NCI-H1436 treated with DMSO at 0.1 percent for 48 hours (cell line): Measurements from ENCODE around the gene NPHP4.
"Not testable (repeated sequence)": the region's sequence is repeated elsewhere in the genome, so short reads cannot be mapped to it uniquely, and the experiment has no call there.

Experiments used
- DNase-seq: peaks from one replicate; lab custom pipeline; 2025; lab: John Stamatoyannopoulos, UW

Gene NPHP4

DNA sequence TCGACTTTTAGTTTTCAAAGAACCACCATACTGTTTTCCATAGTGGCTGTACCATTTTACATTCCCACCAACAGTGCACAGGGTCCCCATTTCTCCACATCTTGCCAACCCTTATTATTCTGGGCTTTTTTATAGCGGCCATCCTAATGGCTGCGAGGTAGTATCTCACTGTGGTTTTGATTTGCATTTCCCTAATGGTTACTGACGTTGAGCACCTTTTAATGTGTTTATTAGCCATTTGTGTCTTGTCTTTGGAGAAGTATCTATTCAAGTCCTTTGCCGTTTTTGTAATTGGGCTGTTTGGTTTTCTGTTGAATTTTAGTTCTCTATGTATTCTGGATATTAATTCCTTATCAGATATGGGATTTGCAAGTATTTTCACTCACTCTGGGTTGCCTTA, 31.1 kb upstream of the NPHP4 start:
- DNase-seq, result no peak

- no peak for DNase-seq
These were observed 30.0 kb upstream of the NPHP4 start for GRCh38 chr1:6022193-6022592.

- no peak for DNase-seq
These were observed 27.1 kb upstream of the NPHP4 start for GRCh38 chr1:6019166-6019845.

- DNase-seq, result not testable (repeated sequence)
These were observed 25.4 kb upstream of the NPHP4 start for GRCh38 chr1:6017654-6018053.

- no peak for DNase-seq
These were observed 24.1 kb upstream of the NPHP4 start for GRCh38 chr1:6016191-6016865.

- DNase-seq, result no peak
These were observed 22.1 kb upstream of the NPHP4 start for GRCh38 chr1:6014130-6014999.

- DNase-seq, result no peak
These were observed 21.3 kb upstream of the NPHP4 start for GRCh38 chr1:6013491-6013890.

GRCh38 chr1:6012529-6013318, 20.5 kb upstream of the NPHP4 start:
- no peak for DNase-seq

DNA sequence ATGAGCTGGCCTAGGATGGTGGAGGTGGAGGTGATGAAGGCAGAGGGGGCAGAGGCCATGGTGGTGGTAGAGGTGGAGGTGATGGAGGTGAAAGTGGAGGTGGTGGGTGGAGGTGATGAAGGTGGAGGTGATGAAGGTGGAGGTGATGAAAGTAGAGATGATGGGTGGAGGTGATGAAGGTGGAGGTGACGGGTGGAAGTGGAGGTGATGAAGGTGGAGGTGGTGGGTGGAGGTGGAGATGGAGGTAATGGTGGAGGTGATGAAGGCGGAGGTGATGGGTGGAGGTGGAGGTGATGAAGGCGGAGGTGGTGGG, 19.7 kb upstream of the NPHP4 start:
- DNase-seq, result no peak

DNA sequence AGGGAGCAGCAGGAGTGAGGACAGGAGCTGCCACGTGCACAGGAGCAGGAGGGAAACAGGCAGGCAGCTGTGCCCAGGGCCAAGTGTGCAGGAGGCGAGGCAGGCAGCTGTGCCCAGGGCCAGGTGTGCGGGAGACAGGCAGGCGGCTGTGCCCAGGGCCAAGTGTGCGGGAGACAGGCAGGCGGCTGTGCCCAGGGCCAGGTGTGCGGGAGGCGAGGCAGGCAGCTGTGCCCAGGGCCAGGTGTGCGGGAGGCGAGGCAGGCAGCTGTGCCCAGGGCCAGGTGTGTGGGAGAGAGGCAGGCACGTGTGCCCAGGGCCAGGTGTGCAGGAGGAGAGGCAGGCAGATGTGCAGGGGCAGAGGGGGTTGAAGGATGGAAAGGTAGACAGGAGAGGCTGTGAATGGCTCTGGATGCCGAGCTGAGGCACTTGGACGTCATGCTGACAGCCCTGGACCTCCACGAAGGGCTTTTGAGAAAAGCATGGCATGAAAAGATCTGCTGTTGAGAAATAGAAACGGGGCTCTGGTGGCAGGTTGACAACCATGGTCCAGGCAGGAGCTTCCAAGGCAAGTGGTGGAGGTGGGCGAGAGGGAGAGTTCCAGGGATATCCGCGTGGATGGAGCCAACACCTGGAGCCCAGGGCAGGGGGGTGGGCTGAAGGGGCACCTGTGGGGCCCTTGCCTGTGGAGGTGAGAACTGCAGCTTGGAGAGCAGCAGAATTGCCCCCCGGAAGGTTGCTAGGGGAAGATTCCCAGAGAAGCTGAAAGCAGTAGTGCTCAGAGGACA, 19.1 kb upstream of the NPHP4 start:
- no peak for DNase-seq

DNA sequence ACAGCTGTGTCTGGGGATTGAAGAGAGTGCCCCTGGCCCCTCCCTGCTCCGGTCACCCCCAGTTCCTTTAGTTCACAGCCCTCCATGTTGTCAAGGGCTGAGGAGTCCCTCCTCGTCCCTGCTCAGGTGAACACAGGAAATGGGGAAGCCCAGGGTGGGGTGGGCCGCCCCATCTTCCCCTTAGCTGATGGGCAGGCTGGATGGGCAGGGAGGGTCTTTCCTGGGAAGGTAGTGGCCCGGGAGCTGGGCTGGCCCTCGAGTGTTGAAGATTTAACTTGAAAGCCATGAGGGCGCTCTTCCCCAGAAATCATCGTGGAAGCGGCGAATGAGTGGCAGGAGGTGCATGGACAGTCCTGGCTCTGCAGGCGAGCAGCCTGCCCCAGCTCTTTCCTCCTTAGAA, 18.3 kb upstream of the NPHP4 start:
- DNase-seq, result no peak

- DNase-seq, result no peak
These were observed 17.2 kb upstream of the NPHP4 start for GRCh38 chr1:6009120-6010040.

DNA sequence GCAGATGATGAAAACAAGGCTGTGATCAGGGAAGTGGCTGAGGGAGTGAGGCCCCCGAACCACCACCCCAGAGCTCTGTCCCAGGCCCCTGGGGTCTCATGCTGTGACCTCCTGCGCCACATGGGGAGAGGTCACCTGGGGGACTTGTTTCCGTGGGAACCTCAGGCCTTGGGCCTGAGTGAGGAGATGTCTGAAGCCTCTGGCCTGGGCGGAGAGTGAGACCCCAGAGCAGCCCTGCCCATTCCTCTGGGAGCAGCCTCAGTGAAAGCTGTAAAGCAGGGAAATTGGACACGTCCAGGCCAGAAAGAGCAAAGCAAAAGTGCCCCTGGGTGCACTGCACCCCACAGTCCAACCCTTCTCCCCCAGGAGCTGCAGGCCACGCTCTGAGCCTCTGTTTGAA, 16.5 kb upstream of the NPHP4 start:
- DNase-seq, result no peak

GRCh38 chr1:6008084-6008415, 15.8 kb upstream of the NPHP4 start:
- DNase-seq, result no peak

DNA sequence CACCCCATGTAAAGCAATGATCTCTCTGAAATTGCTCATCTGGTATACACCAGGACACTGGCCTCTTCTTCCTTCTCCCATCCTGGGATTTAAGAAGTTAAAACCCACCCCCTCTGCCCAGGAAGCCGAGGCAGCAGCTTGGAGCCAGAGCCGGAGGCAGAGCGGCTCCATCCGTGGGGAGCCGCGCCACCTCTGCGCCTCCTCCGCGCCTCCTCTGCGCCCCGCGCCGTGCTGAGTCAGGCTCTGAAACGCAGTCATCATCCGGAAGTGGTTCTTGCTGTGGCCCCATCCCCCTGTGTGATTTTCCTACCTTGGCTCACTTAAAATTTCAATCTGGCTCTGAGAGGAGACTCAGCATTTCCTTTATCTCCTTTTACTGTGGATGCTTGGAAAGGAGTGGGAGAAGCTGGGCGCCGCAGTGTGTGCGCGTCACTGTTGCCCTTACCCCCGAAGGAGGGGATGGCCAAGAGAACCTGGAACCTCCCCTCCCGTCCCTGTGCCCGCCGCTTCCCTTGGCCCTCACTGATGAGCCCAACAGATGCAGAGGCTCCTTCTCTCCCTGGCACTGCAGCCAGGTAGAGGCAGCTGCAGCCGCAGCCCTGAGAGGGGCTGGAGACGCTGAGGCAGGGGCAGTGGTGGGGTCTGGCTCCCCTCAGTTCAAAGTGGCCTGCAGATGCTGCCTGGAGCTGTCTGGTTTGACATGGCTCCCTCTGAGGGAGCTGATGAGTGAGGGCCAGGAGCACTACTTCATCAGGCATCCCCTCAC, 15.3 kb upstream of the NPHP4 start:
- no peak for DNase-seq

GRCh38 chr1:6006882-6007281, 14.7 kb upstream of the NPHP4 start:
- DNase-seq, result no peak

DNA sequence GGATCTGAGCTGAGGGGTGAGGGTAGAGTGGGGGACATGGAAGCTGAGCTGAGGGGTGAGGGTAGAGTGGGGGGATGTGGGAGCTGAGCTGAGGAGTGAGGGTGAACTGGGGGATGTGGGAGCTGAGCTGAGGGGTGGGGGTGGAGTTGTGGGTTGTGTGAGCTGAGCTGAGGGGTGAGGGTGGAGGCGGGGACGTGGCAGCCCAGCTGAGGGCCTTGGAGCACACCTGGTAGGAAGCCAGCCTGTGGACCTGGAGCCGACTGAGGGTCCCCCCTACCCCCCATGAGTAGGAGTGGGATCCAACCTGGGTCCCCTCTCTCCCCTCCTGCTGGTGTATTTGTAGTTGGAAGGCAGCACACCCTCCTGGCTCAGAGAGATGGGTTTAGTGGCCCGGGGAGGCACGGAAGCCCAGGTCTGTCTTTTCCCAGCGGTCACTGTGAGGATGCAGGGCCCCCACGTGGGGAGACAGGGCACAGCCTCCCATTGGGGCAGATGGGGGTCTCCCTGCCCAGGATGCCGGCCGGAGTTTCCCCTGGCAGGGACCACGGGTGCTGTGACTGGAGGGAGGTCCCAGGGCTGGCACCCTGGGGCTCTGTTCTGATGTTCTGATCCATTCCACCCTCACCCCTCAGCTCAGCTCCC, 13.2 kb upstream of the NPHP4 start:
- no peak for DNase-seq

DNA sequence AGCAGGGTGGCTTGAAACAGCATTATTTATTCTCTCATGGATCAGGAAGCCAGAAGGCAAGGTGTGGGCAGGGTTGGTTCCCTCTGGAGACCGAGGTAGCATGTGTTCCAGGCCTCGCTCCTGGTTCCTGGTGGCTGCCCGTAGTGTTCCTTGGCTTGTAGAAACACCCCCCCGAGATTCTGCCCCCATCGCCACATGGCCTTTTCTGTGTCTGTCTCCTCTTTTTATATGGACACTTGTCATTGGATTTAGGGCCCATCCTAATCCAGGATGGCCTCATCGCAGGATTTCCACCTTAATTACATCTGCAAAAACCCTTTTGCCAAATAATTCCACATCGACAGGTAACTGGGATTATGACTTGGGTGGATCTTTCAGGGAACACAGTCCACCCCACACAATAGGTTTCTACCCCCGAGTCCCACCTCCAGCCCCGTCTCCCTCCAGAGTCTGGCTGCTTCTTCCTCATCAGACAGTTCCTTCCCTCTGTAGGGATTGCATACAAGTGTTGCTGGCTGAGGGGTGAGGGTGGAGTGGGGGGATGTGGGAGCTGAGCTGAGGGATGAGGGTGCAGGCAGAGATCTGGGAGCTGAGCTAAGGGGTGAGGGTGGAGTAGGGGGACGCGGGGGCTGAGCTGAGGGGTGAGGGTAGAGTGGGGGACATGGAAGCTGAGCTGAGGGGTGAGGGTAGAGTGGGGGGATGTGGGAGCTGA, 12.3 kb upstream of the NPHP4 start:
- DNase-seq, result no peak
